Testis (tissue), 3 donors: ENCODE results near the gene GATB. TPM values are rescaled to one million over a fixed set of nuclear protein-coding genes. Genes with fewer than 3 reads are reported as not detected.

Experiments
- DNase-seq: peaks from one replicate; pipeline ENCODE4 v3.0.0-alpha.2; 2019
- H3K27ac ChIP-seq, 2 donors: fragments of 200-600 bp; sonication (generic); one replicate each; pipeline ENCODE4 v1.5.1; 2019
- H3K27me3 ChIP-seq: fragments of 200-600 bp; sonication (generic); one replicate; pipeline ENCODE4 v1.5.1; 2019
- H3K36me3 ChIP-seq: fragments of 200-600 bp; sonication (generic); one replicate; pipeline ENCODE4 v1.5.1; 2017; ENCODE audit warnings: low read depth; ENCODE audit errors: missing control alignments
- H3K4me1 ChIP-seq: fragments of 200-600 bp; sonication (generic); one replicate; pipeline ENCODE4 v1.5.1; 2019
- H3K4me3 ChIP-seq, 2 donors: fragments of 200-600 bp; sonication (generic); one replicate each; pipeline ENCODE4 v1.5.1; 2017 to 2019
- H3K9me3 ChIP-seq: fragments of 200-600 bp; sonication (generic); one replicate; pipeline ENCODE4 v1.5.1; 2017
- CTCF ChIP-seq, 3 experiments: fragments of 450-650 bp in 2 of 3; fragments of 200-600 bp in 1 of 3; sonication (generic) in 1 of 3; IDR thresholded peaks; one replicate each; pipeline ENCODE4 v1.5.1; 2016 to 2019; ENCODE audit warnings: antibody characterized with exemption in 3 of 3, mild to moderate bottlenecking in 2 of 3, moderate library complexity in 1 of 3
- POLR2A ChIP-seq: fragments of 450-650 bp; IDR thresholded peaks from one replicate; pipeline ENCODE4 v1.6.1; 2017; ENCODE audit warnings: antibody characterized with exemption, mild to moderate bottlenecking, moderate library complexity
- WGBS, 2 donors: methylation state at CpG; one replicate each; pipeline ENCODE4 v1.1.5; 2018; 5-methylcytosine and 5-hydroxymethylcytosine counted together
- intact Hi-C: fragments of 100-400 bp; cut with DNase I; formaldehyde crosslinking; loops from one replicate; pipeline ENCODE4 v1.15.1; 2023; ENCODE audit warnings: low total_unique reads
- polyA plus RNA-seq: library from polyadenylated mRNA; stranded (reverse); fragments of 350-450 nt; fragmentation: Illumina TruSeq; extraction: RNeasy Lipid Tissue Mini Kit (QIAGEN cat#74804); gene quantifications from one replicate; pipeline ENCODE4 v1.2.3, GENCODE V29; 2014; ENCODE audit warnings: low read depth, low replicate concordance; ENCODE audit not compliant: insufficient read depth
- total RNA-seq, 2 donors: library from RNA; depleted of rRNA; stranded (reverse); fragments of >200 nt; gene quantifications; one replicate each; pipeline ENCODE4 v1.2.3, GENCODE V29; 2016

Gene GATB
- total and polyA plus RNA-seq, 3 donors from 2014 or later = 21.9 to 49.4 (median 44.7) TPM

- H3K36me3 ChIP-seq = no peaks in the 10 kb centered on the region
- TF ChIP-seq POLR2A = no peak
- TF ChIP-seq CTCF (IDR thresholded peaks at IDR 0.05) = no peak
- DNase-seq = no peak
- no peak overlapping the region for H3K4me3 ChIP-seq
- H3K9me3 ChIP-seq = no peaks in the 10 kb centered on the region
- WGBS, 2 donors = 89 to 93% methylated on average over 5 of the region's 5 CpGs
- no peaks in the 10 kb centered on the region for H3K27me3 ChIP-seq
- H3K4me1 ChIP-seq = no peaks in the 10 kb centered on the region
- H3K27ac ChIP-seq = no peak overlapping the region
- intact Hi-C loops = no loop called here
These were observed 7.8 kb downstream of the GATB start for GRCh38 chr4:151753056-151753455.

GRCh38 chr4:151750156-151750555 lies 10.7 kb downstream of the GATB start:
- Histone ChIP-seq H3K36me3 (no peaks in the 10 kb centered on the region), H3K27ac (no peak overlapping the region), H3K4me3 (no peak overlapping the region), H3K9me3 (no peaks in the 10 kb centered on the region), H3K27me3 (no peaks in the 10 kb centered on the region), H3K4me1 (peaks cover 9% of the 10 kb centered on the region)
- TF ChIP-seq CTCF (IDR thresholded peaks at IDR 0.05) = no peak
- TF ChIP-seq POLR2A = no peak
- intact Hi-C loops = no loop called here
- 68 to 90% methylated on average over 6 of the region's 6 CpGs for WGBS, 2 donors
- no peak for DNase-seq

- no peak for DNase-seq
- intact Hi-C loops = no loop called here
- Histone ChIP-seq H3K27me3 (no peaks in the 10 kb centered on the region), H3K27ac (no peak overlapping the region), H3K4me1 (peaks cover 9% of the 10 kb centered on the region), H3K9me3 (no peaks in the 10 kb centered on the region), H3K36me3 (no peaks in the 10 kb centered on the region), H3K4me3 (no peak overlapping the region)
- no peak for TF ChIP-seq CTCF (IDR thresholded peaks at IDR 0.05)
- no peak for TF ChIP-seq POLR2A
- WGBS, 2 donors = 27 to 67% methylated on average over 5 of the region's 5 CpGs
These were observed 15.2 kb downstream of the GATB start for GRCh38 chr4:151745481-151746231.

- Histone ChIP-seq H3K36me3 (no peaks in the 10 kb centered on the region), H3K27me3 (no peaks in the 10 kb centered on the region), H3K27ac (no peak overlapping the region), H3K4me3 (no peak overlapping the region), H3K4me1 (peaks cover 9% of the 10 kb centered on the region), H3K9me3 (no peaks in the 10 kb centered on the region)
- TF ChIP-seq POLR2A (no peak), CTCF (IDR thresholded peaks at IDR 0.05) (no peak)
- DNase-seq = no peak
- intact Hi-C loops = no loop called here
- 64 to 75% methylated on average over 1 of the region's 1 CpG for WGBS, 2 donors
These were observed 16.2 kb downstream of the GATB start for GRCh38 chr4:151744614-151745013.

GRCh38 chr4:151743894-151744293 lies 16.9 kb downstream of the GATB start:
- Histone ChIP-seq H3K27ac (no peak overlapping the region), H3K36me3 (no peaks in the 10 kb centered on the region), H3K9me3 (no peaks in the 10 kb centered on the region), H3K4me1 (peaks cover 9% of the 10 kb centered on the region), H3K4me3 (no peak overlapping the region), H3K27me3 (no peaks in the 10 kb centered on the region)
- TF ChIP-seq CTCF (IDR thresholded peaks at IDR 0.05) (no peak), POLR2A (no peak)
- WGBS, 2 donors = 94 to 97% methylated on average over 4 of the region's 4 CpGs
- intact Hi-C loops = no loop called here
- no peak for DNase-seq
